Astrocyte (in vitro differentiated cells and primary cell): ENCODE data around the gene PRR36. TPM values are rescaled to one million over a fixed set of nuclear protein-coding genes. Genes with fewer than 3 reads are reported as not detected.
A peak's percentile ranks its signal among the peaks of the same experiment; 100 is the strongest.

ENCODE experiments used
- DNase-seq: peaks from one replicate; pipeline ENCODE4 v3.0.0-alpha.2; 2010; ENCODE audit warnings: low read depth
- FAIRE-seq: peaks from 2 replicates; lab custom pipeline; 2011; peaks lifted over from hg19 to GRCh38; lab: Jason Lieb, UNC
- H2AFZ ChIP-seq: 2 replicates; pipeline ENCODE4 v1.6.0; 2012; ENCODE audit warnings: low read depth, low read length, inconsistent platforms
- H3K27ac ChIP-seq: 2 replicates; pipeline ENCODE4 v1.5.1; 2011; ENCODE audit warnings: low read depth, low read length, inconsistent platforms
- H3K27me3 ChIP-seq: 2 replicates; pipeline ENCODE4 v1.6.0; 2011; ENCODE audit warnings: low read length, inconsistent platforms; ENCODE audit not compliant: insufficient read depth
- H3K36me3 ChIP-seq: 2 replicates; pipeline ENCODE4 v1.5.1; 2011; ENCODE audit warnings: low read length, inconsistent platforms; ENCODE audit not compliant: insufficient read depth
- H3K4me1 ChIP-seq: 2 replicates; pipeline ENCODE4 v1.5.1; 2011; ENCODE audit warnings: low read length, inconsistent platforms; ENCODE audit not compliant: insufficient read depth
- H3K4me2 ChIP-seq: 2 replicates; pipeline ENCODE4 v1.6.0; 2012; ENCODE audit warnings: low read length, inconsistent platforms
- H3K4me3 ChIP-seq: 2 replicates; pipeline ENCODE4 v1.5.1; 2011; ENCODE audit warnings: low read depth, mild to moderate bottlenecking, low read length, inconsistent platforms; ENCODE audit not compliant: insufficient read depth
- H3K79me2 ChIP-seq: 2 replicates; pipeline ENCODE4 v1.6.0; 2012; ENCODE audit warnings: mild to moderate bottlenecking, low read length, inconsistent platforms; ENCODE audit not compliant: insufficient read depth
- H3K9ac ChIP-seq: 2 replicates; pipeline ENCODE4 v1.6.0; 2012; ENCODE audit warnings: mild to moderate bottlenecking, low read length, inconsistent platforms
- H3K9me3 ChIP-seq: 2 replicates; pipeline ENCODE4 v1.5.1; 2012; ENCODE audit warnings: low read depth, mild to moderate bottlenecking, low read length, inconsistent platforms; ENCODE audit not compliant: insufficient read depth
- H4K20me1 ChIP-seq: 2 replicates; pipeline ENCODE4 v1.6.0; 2012; ENCODE audit warnings: low read length, inconsistent platforms; ENCODE audit not compliant: insufficient read depth
- H3K27ac Mint-ChIP-seq: one replicate; pipeline ENCODE4 v1.8.0; 2021; ENCODE audit warnings: mild to moderate bottlenecking, mixed read lengths; ENCODE audit not compliant: unreplicated experiment
- H3K27me3 Mint-ChIP-seq: one replicate; pipeline ENCODE4 v1.8.0; 2021; ENCODE audit warnings: low read depth, mixed read lengths; ENCODE audit not compliant: unreplicated experiment
- H3K36me3 Mint-ChIP-seq: one replicate; pipeline ENCODE4 v1.8.0; 2021; ENCODE audit warnings: low read depth, mixed read lengths; ENCODE audit not compliant: unreplicated experiment
- H3K4me1 Mint-ChIP-seq: one replicate; pipeline ENCODE4 v1.8.0; 2021; ENCODE audit warnings: low read depth, mixed read lengths; ENCODE audit not compliant: unreplicated experiment
- H3K4me3 Mint-ChIP-seq: one replicate; pipeline ENCODE4 v1.8.0; 2021; ENCODE audit warnings: mild to moderate bottlenecking, moderate library complexity, mixed read lengths; ENCODE audit not compliant: unreplicated experiment
- H3K9me3 Mint-ChIP-seq: one replicate; pipeline ENCODE4 v1.8.0; 2021; ENCODE audit warnings: mild to moderate bottlenecking, mixed read lengths; ENCODE audit not compliant: unreplicated experiment
- CTCF ChIP-seq: IDR thresholded peaks from 2 replicates; pipeline ENCODE4 v1.5.1; 2011; ENCODE audit warnings: low read depth, mild to moderate bottlenecking, inconsistent platforms, low read length, moderate library complexity; ENCODE audit not compliant: insufficient read depth
- EZH2 ChIP-seq: IDR thresholded peaks from 2 replicates; pipeline ENCODE4 v1.6.1; 2012; ENCODE audit warnings: mild to moderate bottlenecking, low read length, inconsistent platforms; ENCODE audit not compliant: insufficient read depth
- total RNA-seq: library from RNA; stranded (reverse); gene quantifications from 2 replicates; pipeline ENCODE4 v1.2.1, GENCODE V29; 2021

Gene PRR36
- total RNA-seq, 1 donor from 2014 or later: 1.3 TPM

DNA sequence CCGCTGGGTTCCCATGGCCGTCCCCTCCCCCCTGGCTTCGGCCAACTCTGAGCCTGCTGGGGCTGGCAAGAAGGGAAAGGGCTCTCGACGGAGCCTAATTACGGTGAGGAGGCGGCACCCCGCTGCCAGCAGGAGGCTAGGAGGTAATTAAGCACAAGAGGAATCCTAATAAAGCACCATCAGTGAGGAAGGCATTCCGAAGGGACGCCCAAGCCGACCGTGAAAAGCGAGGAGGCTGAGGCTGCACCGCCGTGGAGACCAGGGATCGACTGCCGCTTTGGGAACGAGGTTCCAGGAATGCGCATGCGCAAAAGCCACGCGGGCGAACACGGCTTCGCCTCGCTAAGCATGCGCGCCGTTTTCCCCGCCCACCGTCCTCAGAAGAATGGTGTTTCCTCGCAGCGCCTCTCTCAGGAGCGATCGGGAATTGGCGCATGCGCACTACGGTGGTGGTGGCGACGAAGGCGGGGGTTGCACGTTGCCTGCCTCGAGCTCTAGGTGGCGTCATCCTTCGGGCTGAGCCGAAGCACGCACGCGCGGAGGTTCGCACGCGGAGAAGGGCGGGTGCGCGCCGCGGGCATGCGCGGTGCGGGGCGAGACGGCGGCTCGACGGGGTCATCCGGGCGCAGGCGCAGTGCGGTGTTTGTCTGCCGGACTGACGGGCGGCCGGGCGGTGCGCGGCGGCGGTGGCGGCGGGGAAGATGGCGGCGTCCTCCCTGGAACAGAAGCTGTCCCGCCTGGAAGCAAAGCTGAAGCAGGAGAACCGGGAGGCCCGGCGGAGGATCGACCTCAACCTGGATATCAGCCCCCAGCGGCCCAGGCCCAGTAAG is 29.3 kb upstream of the PRR36 start, which contains the start of gene MAP2K7:
MAP2K7 (plus strand) TSS at position 634 of the 830 bp plus-strand sequence; CDS start at position 702, 68 bp downstream.
- Histone ChIP-seq H3K4me1 (peaks cover 21% of the 10 kb centered on the region), H3K4me2 (peak within 1 kb of the TSS; percentile 100), H3K4me3 (peak within 1 kb of the TSS; percentile 81), H3K9ac (peak within 1 kb of the TSS; percentile 92), H3K9me3 (no peaks in the 10 kb centered on the region), H3K27ac (peak within 1 kb of the TSS; percentile 77), H3K79me2 (peaks cover 45% of the 10 kb centered on the region), H2AFZ (peak within 1 kb of the TSS; percentile 88), H3K36me3 (no peaks in the 10 kb centered on the region), H3K27me3 (no peaks in the 10 kb centered on the region), H4K20me1 (peaks cover 39% of the 10 kb centered on the region)
- FAIRE-seq (peak; percentile 80), DNase-seq (peak; percentile 92)
- peaks cover 10% of the 10 kb centered on the region for H3K36me3 Mint-ChIP-seq
- peaks cover 5% of the 10 kb centered on the region for H3K4me1 Mint-ChIP-seq
- H3K27ac Mint-ChIP-seq: peak within 1 kb of the TSS; percentile 89
- TF ChIP-seq CTCF (peak; percentile 56), EZH2 (no peak)
- H3K9me3 Mint-ChIP-seq: peaks cover 2% of the 10 kb centered on the region
- H3K27me3 Mint-ChIP-seq: no peaks in the 10 kb centered on the region
- H3K4me3 Mint-ChIP-seq: peak within 1 kb of the TSS; percentile 91

GRCh38 chr19:7902796-7903243 is 28.6 kb upstream of the PRR36 start:
- peaks cover 21% of the 10 kb centered on the region for H3K4me1 ChIP-seq
- peak overlapping the region; percentile 91 for H3K4me3 Mint-ChIP-seq
- peak overlapping the region; percentile 89 for H3K27ac Mint-ChIP-seq
- peaks cover 32% of the 10 kb centered on the region for H4K20me1 ChIP-seq
- H2AFZ ChIP-seq: peak overlapping the region; percentile 88
- TF ChIP-seq EZH2 (no peak), CTCF (no peak)
- H3K27me3 ChIP-seq: no peaks in the 10 kb centered on the region
- H3K9me3 ChIP-seq: no peaks in the 10 kb centered on the region
- no peaks in the 10 kb centered on the region for H3K36me3 ChIP-seq
- peak overlapping the region; percentile 90 for H3K4me2 ChIP-seq
- peaks cover 5% of the 10 kb centered on the region for H3K4me1 Mint-ChIP-seq
- no peaks in the 10 kb centered on the region for H3K27me3 Mint-ChIP-seq
- peak overlapping the region; percentile 86 for H3K9ac ChIP-seq
- H3K4me3 ChIP-seq: peak overlapping the region; percentile 62
- H3K36me3 Mint-ChIP-seq: peaks cover 10% of the 10 kb centered on the region
- peaks cover 2% of the 10 kb centered on the region for H3K9me3 Mint-ChIP-seq
- no peak for DNase-seq
- H3K79me2 ChIP-seq: peaks cover 38% of the 10 kb centered on the region
- H3K27ac ChIP-seq: peak overlapping the region; percentile 77
- no peak for FAIRE-seq
